GM21723 (cell line): ENCODE measurements around the gene DCLK1.

Experiments
- ATAC-seq: cut with Tn5 transposase; IDR thresholded peaks from one replicate; pipeline ENCODE4 v1.9.1; 2021; ENCODE audit warnings: mild to moderate bottlenecking, moderate library complexity; ENCODE audit not compliant: unreplicated experiment

DCLK1 gene

DNA sequence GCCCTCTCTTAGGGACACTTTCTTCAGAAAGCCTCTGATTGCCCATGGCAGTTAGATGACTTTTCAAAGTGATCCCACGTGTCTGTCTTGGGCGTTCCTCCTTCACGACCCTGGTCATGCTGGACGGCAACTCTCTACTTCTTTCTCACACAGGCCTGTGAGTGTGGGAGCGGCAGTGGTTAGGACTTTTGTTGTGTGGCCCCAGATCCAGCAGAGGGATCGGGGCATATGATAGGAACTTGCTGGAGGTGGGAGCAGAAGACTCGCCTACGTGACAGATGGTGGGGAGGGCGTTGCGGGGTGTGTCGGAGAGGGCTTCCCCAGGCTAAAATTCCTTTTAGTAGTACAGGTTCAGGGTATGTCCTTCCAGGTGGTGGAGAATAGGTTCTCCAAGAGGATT lies 365.2 kb downstream of the DCLK1 start:
- no peak for ATAC-seq

DNA sequence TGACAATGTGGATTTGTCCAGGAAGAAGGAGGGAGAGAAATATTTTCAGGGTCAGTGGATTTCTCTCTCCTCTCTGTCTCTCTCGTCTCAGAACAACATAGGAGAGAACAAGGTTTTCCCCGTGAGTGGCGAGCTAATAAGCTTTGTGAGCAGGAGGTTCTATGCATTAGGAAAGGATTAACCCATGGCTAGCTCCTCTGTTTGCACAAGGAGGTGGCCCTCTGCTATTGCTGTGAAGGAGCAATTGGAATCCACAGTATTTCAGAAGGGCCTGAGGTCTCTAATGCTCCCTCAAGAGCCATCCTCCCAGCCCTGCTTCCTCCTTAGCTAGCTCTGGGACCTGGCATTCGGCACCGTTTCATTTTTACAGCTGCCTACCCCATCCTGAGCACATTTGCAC lies 365.8 kb downstream of the DCLK1 start:
- ATAC-seq = no peak

DNA sequence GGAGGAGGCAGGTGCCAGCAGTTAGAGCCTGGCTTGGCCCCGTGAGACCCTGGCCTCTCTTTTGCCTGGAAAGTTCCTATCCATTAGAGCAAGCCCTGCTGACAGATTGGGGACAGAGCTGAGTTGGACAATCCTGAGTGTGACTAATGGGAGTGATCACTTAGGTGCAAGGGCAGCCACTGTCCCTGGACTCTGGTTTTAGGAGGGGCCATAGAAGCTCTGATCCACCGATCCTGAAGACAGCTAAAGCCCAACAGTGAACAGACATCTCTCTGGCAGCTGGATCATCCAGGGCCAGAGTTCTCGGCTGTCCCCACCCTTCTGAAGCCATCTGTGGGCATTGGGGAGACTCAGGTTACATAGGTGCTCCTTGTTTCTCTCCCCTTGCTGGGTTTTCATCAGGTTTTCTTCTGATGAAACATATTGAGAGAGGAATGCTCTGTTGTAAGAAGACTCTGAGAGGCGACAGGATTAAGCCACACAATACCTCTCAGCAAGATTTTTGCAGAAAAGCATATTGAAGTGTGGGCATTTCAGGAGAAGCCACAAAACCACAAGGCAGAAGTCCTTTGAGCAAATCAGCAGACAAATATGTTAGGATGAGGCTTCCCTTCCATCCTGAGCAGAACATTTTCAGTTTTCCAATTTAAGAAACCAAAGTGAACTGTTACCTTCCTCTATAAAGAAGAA lies 366.7 kb downstream of the DCLK1 start:
- ATAC-seq = no peak

DNA sequence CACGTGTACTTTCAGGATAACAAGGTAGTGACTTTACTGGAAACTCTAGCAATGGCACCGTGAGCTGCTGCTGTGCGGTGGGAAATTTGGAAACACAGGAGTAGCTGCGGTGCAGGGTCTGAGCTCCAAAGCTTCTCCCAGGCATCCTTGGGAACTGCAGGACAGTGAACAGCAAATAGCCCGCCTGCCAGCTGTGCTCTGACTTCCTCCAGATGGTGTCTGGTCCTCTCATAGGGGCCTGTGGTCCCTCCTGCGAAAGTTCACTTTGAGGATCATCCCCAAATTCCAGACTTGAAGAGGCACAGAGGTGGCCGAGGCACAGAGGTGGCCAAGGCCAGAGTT lies 367.4 kb downstream of the DCLK1 start:
- ATAC-seq = no peak

DNA sequence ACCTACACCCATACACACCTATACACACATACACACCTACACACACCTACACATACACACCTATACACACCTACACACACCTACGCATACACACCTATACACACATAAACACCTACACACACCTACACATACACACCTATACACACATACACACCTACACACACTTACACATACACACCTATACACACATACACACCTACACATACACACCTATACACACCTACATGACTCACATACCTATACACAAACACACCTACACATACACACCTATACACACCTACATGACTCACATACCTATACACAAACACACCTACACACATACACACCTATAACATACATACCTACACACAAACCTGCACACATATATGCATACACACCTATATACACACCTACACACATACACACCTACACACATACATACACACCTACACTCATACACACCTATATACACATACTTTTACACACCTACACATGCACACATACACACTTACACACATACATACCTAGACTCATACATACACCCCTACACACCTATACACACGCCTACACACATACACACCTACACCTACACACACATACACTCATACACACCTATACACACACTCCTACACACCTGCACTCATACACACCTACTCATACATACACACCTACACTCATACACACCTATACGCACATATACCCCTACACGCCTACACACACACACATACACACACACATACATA lies 368.0 kb downstream of the DCLK1 start:
- no peak for ATAC-seq

DNA sequence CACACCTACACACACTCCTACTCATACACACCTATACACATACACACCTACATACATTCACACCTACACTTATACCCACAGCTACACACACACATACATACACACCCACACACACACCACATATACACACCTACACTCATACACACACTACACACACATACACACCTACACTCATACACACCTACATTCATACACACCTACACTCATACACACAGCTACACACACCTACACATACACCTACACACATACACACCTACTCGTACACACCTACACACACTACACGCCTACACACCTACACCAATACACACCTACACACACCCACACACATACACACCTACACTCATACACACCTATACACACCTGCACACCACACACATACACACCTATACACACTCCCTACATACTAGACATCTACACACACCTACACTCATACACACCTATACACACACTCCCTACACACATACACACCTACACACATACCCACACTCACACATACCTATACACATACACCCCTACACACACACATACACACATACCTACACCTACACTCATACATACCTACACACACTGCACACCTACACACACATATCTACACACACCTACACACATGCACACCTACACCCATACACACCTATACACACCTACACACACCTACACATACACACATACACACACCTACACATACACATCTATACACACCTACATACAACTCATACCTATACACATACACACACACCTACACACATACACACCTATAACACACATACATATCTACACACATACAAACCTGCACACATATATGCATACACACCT lies 369.5 kb downstream of the DCLK1 start:
- ATAC-seq = no peak

DNA sequence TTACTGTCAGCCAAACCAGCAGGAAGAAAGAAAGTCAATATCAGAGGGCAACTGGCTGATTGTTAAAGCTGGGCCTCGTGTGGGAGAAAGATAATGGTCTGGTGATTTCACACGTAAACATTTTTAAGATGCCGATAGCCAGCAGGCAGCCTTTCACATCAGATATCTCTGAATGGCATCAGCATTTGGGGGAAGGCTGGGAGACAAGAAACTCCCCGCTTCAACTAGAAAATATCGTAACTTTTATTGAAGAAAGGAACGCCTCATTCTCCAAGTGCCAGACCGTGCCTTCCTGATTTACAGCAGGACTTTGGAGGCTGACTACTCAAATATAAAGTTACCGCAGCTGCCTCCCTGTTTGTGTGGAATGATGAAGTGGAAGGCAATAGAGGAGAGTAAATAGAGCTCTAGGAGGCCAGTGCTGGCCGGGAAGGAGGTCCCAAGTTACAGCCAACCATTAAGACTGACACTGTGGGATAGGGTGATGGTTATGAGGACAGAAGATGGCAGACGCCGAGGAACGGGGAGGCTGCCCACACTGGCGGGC lies 370.4 kb downstream of the DCLK1 start:
- ATAC-seq = no peak

DNA sequence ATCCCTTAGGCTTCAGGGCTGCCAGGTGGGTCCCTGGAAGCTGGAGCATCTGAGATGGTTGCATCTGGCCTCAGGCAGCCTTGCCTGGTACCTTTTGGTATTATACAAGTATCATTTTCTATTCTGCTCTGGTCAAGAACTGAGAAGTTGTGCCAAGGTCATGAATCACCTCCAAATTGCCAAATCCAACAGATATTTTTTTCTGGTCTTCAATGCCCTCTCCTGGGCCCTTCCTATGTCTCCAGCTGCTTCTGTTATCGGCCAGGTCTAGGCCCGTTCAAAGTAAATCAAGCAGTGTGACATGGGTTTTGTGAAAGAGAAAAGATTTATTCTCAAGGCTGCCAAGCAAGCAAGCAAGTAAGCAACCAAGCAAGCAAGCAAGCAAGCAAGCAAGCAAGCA lies 383.6 kb downstream of the DCLK1 start:
- no peak for ATAC-seq

DNA sequence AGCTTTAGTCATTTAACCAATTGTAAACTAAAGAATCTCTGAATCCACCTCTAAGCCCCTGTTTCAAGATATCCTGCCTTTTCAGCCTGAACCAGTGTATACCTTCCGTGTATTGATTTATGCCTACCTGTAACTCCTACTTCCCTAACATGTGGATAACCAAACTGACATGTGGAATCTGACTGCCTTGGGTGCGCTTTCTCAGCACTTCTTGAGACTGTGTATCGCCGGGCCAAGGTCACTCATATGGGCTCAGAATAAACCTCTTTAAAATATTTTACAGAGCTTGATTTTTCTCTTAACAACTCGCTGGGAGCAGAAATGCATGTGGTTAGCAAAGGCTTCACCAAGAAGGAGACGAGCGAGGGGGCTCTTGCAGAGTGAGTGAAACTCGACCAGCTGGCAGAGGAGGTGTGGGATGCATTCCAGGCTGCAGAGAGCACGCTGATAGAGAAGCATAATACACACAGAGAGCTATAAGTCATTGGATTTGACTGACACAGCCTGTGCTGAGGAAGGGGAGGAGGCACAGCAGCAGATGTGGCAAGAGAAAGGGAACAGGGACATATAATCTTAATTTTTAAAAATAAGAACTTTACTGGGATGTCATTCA lies 386.5 kb downstream of the DCLK1 start:
- no peak for ATAC-seq

DNA sequence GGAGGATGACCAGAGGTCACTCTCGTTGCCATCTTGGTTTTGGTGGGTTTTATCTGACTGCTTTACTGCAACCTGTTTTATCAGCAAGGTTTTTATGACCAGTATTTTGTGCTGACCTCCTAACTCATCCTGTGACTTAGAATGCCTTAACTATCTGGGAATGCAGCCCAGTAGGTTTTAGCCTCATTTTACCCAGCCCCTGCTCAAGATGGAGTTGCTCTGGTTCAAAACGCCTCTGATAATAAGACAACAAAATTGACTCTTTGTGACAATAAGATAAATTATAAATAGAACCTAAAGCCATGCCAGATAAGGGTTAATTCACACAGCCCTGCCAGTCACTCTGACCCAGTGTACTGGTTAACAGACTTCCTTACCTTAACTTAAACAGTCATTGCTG lies 387.0 kb downstream of the DCLK1 start:
- ATAC-seq = no peak

DNA sequence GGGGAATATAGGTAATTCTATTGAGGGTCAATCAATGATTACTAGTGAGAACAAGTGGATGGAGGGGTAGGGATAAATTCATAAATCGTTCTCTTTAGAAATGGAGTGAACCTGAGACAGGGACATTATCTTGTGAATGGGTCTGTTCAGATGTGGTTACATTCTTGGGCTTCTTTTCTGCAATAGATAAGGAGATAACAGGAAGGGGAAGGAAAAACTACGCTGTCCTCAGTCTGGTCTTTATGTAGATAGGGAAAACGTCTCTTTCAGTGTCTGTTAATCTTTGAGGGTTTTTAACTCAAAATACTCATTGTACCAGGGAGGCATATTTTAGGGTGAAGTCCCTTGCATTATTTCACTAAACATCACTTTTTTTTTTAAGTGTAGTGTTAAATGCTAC lies 388.0 kb downstream of the DCLK1 start:
- no peak for ATAC-seq

DNA sequence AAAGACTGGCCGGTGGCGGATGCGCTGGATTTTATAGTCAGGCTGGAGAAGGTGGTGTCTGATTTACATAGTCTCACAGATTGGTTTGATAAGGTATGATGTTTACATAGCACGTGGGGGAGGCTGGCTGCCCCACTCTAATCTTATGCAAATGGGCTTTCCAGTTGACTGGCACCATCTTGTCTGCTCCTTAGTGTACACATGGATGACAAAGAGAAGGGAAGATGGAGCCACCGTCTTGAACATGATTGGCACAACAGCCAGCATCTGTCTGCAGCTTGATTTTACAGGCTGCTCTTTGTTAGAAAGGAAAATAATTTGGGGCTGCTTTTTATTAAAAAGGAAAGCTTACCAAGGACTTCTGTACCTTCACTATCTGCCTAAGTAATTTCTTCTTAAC lies 389.5 kb downstream of the DCLK1 start:
- ATAC-seq = no peak

DNA sequence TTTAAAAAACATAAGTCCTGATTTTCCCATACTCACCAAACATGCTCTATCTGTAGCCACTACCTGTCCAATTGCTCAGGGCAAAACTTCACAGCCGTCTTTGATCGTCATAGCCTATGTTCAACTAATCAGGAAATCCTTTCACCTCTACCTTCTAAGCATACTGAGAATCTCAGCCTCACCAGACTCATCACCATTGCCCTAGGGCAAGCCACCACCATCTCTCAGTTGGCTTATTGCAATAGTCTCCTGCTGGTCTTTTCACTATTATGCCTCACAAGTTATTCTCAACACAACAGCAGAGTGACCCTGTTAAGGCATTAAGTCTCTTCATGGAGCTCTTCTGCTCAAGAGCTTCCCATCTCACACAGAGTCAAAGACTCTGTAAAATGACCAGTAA lies 394.3 kb downstream of the DCLK1 start:
- no peak for ATAC-seq

DNA sequence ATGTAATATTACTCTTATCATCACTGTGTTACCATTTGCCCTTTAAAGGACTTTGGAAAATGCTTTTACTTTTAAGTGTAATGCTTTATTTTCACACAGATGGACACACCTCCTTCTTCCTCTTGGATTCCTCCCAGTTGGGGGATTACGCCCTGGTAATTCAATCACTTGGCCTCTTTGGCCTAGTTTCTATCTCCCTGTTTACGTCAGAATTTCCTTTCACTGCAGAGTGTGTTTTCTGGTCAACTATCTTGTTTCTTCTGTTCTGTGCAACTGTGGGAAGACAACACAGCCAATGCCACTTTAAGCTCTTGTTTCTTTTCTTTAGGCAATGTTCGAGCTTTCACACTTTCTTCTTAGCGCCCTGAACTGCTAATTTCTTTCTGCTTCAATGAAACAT lies 397.4 kb downstream of the DCLK1 start:
- ATAC-seq = no peak

DNA sequence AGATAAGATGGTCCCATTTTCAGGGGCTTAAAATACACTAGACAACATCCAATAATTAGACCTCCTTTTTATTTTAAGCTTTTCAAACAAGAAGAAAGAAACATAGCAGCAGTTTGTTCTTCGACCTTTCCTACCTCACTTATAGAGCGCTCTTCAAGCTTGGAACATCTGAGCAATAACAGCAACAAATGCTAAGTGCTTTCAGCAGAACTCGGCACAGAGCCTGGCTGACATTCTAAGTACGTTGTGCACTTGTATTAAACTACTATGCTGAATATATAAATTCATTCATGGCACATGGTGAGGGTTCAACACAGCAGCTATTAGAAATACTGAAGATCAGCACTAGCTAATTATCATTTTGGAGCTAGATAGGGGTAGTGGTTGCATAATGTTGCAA lies 398.6 kb downstream of the DCLK1 start:
- ATAC-seq = no peak

DNA sequence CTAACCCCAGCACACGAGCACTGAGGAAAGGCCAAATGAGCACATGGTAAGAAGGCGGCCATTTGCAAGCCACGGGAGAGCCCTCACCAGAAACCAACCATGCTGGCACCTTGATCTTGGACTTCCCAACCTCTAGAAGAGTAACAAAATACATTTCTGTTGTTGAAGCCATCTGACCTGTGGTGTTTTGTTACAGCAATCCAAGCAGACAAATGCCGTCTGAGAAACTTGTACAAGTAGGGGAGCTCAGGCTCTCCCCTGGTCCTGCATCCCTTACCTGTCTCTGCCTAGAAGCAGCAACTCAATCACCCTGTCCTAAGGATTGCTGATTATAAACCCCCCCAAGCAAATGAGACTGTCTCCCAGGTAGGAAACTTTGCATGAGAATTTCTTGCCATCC lies 399.7 kb downstream of the DCLK1 start:
- ATAC-seq = no peak

DNA sequence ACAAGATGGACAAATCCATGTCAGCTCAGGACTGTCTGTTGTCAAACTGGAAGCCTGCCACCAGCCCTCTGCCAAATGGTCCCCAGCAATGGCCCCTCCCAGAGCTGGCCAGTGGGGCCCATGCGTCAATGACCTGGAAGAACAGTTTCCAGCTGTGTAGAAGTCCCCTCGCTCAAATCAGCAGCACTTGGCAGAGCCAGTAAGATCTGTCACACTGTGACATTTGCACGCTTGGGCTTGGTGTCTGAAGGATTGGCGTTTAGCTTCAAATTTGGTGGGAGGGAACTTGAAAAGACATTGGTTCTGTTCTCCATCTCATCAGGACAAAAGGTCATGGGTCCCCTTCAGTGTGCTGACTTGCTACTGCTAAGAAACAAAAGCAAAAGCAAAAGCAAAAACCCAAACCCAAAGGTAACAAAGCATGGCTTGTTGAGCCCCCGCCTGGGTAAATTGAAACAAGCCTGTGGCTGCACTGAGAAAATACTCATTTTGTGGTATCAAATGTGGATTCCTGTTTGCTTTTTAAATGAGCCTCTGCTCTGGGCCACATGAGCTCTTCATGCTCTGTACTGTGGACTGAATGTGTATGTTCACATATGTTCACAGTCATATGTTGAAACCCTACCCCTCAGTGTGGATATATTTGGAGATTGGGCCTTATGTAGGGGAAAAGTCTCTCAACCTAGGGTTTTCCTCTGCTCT lies 401.1 kb downstream of the DCLK1 start:
- no peak for ATAC-seq

DNA sequence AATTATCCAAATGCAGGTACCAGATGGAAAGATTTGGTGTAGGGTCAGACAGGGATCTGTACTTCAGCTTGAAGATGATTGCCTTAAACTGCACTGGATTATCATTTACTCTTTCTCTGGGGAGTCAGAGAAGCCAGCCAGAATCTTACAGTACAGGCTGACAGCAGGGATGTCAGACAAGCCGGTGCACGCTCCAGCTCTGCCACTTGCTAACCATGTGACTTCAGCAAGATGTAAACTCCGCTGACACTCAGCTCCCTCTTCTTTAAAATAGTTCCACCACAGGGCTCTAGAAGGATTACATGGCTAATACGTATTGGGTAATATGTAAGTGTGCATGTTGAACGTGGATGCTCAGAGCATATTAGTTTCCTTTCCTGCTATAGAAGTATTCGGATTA lies 403.3 kb downstream of the DCLK1 start:
- ATAC-seq = no peak

DNA sequence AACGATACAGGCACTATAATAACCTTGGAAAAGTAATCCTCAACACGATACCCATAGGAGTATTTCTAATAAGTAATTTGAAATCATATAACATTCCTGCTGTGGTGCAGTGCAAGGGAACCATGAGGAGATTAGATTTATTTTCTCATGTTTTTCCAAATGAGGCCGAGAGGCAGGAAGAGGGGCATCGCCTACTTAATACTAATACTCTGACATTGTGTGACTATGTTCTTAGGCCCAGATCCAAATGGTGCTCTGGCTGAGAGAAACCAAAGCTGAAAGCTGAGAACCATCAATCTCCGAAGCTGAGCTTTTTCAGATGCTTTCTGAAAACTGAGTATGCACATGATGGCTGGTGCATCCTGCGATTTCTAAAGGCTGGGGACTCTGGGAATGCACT lies 406.7 kb downstream of the DCLK1 start:
- ATAC-seq = no peak

DNA sequence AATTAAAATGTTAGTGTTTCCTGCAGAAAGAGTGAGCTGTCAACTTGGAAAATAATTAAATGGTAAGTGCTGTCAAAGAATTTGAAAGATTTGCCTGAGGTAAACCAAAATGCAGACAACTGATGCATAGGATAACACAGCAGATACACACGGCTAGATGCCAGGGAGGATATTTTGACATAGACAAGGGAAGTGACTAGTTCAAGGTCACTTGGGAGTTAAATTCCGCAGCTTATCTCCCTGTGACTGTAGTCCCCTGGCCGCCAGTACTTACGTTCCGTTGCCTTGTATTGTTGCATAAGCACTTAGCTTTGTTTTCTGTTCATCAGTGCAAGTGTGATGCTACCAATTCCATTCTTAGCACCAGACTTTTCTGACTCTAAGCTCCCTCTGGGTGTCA lies 407.4 kb downstream of the DCLK1 start:
- no peak for ATAC-seq

DNA sequence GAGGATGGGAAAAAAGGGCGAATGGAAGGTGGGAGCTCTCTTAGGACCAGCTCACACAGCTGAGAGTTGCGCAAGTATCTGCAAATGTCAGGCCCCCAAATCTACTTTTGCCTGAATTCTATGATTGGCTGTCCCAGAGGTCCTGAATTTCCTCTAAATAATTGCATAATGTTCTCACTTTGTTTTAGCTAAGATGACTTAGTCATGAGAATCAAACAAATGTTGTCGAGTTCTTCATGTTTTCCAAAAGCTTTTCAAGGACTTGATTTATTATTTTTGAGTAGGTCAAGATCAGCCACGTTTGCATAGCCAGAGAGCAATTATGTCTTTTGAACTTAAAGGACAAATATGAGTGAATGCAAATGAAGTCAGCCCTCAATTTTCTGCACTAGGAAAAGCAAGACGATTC lies 408.1 kb downstream of the DCLK1 start:
- ATAC-seq = no peak
